ENCODE results near the gene LONRF2.

The LONRF2 gene

GRCh38 chr2:100237770-100238169 lies 84.5 kb downstream of the LONRF2 start:
- no peak for DNase-seq

- DNase-seq = no peak
These were observed 85.1 kb downstream of the LONRF2 start for GRCh38 chr2:100237163-100237562.

DNA sequence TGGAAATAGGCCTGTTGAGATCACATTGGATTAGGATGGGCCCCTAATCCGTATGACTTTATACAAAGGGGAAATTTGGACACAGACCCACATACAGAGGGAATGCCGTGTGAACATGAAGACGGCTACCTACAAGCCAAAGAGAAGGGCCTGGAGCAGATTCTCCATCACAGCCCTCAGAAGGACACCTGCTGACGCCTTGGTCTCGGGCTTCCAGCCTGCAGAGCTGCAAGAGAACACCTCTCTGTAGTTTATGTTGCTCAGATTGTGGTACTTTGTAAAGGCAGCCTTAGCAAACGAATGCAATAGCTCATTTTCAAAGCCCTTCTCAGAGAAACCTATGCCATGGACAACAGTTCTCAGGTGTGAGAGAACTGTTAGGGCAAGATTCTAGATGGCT lies 86.1 kb downstream of the LONRF2 start:
- DNase-seq = no peak

DNA sequence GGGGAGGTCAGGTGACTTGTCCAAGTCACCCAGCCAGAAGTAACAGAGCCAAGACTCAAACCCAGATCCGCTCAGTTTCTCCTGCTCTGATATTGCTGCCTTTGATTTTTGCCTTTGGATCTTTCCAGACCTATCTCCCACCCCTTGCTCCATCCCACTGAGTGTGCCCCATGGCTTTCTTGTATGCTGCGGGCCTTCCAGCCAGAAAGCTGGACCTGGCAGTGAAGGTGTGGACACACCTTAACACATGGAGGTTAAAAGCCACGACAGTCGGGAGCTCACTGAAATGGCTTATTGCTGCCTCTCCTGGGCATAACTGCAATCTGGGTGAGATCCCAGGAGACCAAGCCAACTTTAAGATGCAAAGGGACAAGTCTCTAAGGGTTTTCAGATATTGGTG lies 86.7 kb downstream of the LONRF2 start:
- no peak for DNase-seq

DNA sequence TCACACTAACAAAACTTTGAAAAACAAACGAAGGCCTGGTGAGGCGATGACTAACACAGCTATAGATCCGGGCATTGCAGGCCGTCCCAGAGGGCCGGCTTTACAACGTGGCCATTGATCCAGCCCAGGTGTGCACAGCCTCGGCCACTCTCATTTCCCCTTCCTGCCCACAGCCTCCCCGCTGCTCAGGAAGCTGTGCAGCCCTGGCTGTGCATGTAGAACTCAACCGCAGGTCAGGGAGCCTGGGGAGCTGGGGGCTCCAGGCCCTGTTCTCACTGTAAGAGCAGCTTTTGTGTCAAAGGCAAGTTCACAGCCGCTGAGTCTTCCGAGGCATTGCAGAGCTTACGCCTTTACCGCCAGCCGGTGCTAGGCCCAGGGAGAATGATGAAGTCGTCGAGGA lies 87.2 kb downstream of the LONRF2 start:
- no peak for DNase-seq

DNA sequence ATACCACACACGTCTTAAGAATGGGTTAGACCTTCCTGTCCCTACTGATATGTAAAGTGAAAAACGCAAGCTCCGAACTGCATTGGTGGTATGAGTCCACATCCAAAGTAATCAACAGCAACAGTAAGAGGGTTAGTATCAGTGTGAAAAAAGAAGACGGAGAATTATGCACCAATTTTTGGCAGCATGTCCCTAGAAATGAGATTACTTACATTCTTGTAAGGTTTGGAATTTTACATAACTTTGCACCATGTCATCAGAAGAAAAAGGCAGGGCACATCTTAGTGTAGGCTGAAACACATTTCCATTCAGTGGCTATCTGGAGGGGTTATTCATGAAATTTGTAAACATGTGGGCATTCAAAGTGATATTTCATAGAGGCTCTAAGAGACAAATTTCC lies 88.2 kb downstream of the LONRF2 start:
- DNase-seq = no peak

GRCh38 chr2:100233061-100233460 lies 89.2 kb downstream of the LONRF2 start:
- DNase-seq = no peak

DNA sequence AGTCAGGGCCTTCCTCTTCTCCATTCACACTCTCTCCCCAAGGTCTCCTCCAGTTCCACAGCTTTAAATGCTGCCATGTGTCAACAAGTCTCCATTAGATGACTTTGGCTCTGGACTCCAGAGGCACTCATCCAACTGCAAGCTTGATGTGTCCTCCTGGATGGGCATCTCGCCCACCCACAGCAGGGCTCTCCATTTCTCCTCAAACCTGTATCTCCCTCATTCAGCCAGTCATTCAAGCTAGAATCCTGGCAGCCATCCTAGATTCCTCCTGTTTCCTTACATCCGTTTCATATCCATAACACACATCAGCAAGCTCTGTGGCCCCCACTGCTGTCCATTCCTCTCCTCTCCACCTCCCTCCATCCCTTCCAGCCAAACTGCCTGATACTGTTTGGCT lies 91.5 kb downstream of the LONRF2 start:
- no peak for DNase-seq

- no peak for DNase-seq
These were observed 93.3 kb downstream of the LONRF2 start for GRCh38 chr2:100228967-100229366.

- DNase-seq = no peak
These were observed 93.9 kb downstream of the LONRF2 start for GRCh38 chr2:100228415-100228814.

GRCh38 chr2:100224988-100225710 lies 97.2 kb downstream of the LONRF2 start:
- DNase-seq = no peak

- no peak for DNase-seq
These were observed 98.8 kb downstream of the LONRF2 start for GRCh38 chr2:100223502-100223901.
